Esophagus squamous epithelium (tissue), 4 donors: ENCODE results near the gene RGL1.

Experiments used
- CTCF ChIP-seq, 6 experiments: fragments of 450-650 bp in 4 of 6; fragments of 200-600 bp in 2 of 6; sonication (generic) in 2 of 6; IDR thresholded peaks; one replicate each; pipeline ENCODE4 v1.5.1; 2016 to 2019; ENCODE audit warnings: antibody characterized with exemption in 6 of 6, mild to moderate bottlenecking in 4 of 6, moderate library complexity in 4 of 6
- POLR2A ChIP-seq, 4 donors: fragments of 450-650 bp; IDR thresholded peaks; one replicate each; pipeline ENCODE4 v1.6.1; 2017; ENCODE audit warnings: antibody characterized with exemption in 4 of 4, mild to moderate bottlenecking in 4 of 4, moderate library complexity in 3 of 4

- TF ChIP-seq CTCF (IDR thresholded peaks at IDR 0.05) (no peak), POLR2A (IDR thresholded peaks at IDR 0.05) (no peak)
Observed at GRCh38 chr1:183814121-183814681, 9.3 kb downstream of the RGL1 start.
